NCI-H2081 (cell line): ENCODE measurements around the gene CEMIP.
"Not testable (repeated sequence)": the region's sequence is repeated elsewhere in the genome, so short reads cannot be mapped to it uniquely, and the experiment has no call there.

Experiments used
- DNase-seq, 2 experiments: peaks; one replicate each; lab custom pipeline; 2025; lab: John Stamatoyannopoulos, UW

The CEMIP gene

DNA sequence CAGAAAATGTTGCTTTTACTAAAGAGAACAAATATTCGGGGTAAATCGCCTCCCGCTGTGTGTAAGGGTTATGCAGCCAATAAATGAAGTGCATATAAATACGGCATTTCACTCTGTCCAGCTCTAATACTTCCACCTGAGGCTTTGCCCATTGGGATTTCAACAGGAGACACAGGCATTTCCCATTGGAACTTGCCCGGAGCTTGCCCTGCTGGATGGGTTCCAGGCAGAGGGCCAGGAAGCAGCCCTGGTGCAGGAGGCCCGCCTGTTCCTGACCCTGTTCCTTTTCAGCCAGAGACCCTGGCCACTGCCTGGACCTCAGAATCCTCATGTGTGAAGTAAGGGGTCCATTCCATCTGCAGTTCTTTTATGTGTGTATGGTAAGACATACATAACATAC, 17.4 kb upstream of the CEMIP start:
- no peak for DNase-seq

DNA sequence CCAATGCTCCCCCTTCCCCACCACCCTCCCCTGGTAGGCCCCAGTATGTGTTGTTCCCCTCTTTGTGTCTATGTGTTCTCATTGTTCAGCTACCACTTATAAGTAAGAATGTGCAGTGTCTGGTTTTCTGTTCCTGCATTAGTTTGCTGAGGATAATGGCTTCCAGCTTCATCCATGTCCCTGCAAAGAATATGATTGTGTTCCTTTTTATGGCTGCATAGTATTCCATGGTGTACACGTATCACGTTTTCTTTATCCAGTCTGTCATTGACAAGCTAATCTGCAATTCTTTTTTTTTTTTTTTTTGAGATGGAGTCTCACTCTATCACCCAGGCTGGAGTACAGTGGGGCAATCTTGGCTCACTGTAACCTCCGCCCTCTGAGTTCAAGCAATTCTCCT, 15.9 kb upstream of the CEMIP start:
- not testable (repeated sequence) for DNase-seq

DNA sequence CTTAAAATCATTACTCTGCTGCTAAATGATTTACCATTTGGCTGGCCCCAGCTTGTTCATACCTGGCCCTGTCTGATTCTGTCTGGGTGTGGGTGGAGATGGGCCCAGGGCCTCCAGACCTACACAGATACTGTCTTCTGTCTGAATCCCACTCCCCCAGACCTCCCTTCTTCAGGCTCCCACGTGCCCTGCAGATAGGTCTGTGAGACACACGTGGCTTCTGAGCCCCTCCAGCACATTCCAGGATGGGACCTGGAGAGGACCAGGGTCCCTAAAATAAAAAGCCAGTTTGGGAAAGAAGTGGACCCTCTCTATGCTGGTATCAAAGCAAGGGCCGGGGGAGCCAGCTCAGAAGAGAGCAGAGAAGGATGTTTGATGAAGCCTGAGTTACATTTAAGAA, 14.6 kb upstream of the CEMIP start:
- DNase-seq = no peak

DNA sequence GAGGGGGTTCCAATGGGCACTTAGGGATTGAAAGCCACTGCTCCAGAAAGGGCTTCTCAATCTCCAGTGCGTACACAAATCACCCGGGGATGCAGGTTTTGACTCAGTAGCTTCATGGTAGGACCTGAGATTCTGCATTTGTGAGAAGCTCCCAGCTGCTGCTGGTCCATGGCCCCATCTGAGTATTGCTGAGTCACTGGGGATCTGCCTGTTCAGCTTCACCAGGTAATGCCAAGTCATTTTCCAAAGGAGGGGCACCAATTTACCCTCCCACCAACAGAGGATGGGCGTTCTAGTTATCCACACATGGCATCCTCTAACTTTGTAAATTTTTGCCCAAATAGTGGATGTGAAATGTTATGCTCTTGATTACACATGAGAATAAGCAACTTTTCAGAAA, 12.9 kb upstream of the CEMIP start:
- no peak for DNase-seq

DNA sequence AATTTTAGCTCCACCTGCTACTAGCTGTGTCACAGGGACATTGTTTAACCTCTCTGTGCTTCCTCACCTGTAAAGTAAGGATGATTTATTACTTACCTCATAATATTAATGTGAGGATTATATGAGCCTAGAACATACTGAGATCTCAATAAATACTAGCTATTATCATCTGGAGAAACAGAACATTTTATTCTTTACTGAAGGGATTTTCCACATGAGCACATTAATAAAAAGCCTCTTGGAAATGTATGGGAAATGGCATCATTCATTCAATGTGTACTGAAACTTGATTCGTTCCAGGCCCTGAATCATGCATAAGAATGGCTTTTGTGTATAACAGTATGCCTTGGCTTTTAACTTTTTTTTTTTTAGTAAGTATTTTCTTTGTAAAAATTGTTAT, 11.0 kb upstream of the CEMIP start:
- DNase-seq = no peak

DNA sequence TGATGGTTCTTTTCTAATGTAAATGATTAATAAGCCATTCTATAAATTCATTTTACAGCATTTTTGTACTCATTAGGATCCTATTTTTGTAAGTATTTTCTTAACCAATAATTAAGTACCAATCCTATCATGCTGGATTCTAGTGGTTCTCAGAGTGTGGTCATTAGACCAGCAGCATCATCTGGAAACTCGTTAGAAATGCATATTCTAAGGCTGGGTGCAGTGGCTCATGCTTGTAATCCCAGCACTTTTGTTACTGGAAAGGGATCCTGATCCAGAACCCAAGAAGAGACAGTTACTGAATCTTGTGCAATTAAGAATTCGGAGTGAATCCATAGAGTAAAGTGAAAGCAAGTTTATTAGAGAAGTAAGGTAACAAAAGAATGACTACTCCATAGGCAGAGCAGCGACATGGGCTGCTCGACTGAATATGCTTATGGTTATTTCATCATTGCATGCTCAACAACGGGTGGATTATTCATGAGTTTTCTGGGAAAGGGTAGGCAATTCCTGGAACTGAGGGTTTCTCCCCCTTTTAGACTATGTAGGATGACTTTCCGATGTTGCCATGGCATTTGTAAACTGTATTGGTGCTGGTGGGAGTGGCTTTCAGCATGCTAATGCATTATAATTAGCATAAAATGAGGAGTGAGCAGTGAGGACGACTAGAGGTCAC, 9.9 kb upstream of the CEMIP start:
- DNase-seq = no peak

DNA sequence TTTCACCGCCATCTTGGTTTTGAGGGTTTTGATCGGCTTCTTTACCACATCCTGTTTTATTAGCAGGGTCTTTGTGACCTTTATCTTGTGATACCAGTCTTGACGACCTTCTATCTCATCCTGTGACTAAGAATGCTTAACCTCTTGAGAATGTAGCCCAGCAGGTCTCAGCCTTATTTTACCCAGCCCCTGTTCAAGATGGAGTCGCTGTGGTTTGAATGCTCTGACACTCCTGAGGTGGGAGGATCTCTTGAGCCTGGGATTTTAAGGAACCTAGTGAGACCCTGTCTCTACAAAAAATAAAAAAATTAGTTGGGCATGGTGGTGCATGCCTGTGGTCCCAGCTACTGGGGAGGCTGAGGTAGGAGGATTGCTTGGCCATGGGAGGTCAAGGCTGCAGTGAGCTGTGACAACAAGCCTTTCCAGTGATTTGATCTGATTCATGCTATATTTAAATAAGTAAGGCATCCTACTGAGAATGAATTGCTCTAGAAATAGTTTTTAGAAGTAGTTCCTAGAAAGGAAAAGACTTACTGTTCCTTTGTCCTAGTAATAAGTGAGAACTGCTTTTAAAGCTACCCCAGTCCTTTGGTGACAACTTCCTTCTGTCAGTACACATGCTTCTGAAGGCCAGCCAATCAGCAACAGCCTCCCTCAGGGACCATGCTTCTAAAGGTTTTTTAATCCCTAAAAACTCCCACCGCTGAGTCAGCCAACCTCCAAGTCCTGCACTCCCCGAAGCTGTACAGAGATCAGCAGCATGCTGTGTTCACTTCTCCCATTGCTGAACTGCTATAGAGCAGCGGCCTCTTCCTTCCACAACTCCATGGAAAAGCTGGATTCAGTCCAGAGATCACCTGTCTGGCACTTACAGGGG, 9.1 kb upstream of the CEMIP start:
- no peak for DNase-seq

DNA sequence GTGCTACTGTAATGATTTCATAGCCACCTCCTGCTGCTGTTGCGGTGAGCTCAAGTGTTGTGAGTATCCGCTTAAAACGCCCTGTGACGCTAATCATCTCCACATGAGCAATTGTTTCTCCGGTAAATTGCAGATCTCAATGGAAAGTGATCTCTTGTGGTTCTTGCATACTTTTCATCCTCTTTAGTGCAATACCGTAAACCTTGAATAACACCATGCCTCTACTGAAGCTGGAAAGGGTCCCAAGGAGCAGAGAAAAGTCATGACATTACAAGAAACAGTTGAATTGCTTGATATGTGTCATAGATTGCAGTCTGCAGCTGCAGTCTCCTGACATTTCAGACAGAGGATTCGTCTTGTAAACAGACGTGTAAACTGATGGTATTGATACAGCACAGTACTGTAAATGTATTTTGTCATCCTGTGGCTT, 6.0 kb upstream of the CEMIP start:
- DNase-seq = peak in 1 of 2 experiments; percentile 62

DNA sequence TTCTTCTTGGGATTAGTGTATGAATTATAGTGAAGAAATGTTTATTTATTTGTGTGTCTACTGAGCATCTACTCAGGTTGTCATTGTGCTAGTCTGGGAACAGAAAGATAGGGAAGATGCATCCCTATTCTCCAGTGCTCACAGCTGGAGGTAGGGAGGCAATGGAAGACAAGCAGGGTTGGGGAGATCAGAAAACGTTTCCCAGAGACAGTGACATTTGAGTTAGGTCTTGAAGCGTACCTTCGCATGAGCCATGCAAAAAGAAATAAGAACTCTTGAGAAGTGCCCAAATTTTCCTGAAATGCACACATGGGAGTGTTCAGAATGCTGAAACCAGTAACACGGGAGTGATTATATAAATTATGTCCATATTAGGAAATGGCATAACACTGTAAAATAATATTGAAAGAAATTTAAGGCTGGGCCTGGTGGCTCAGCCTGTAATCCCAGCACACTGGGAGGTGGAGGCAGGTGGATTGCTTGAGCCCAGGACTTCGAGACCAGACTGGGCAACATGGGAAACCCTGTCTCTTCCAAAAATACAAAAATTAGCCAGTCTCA, 5.3 kb upstream of the CEMIP start:
- DNase-seq = no peak

DNA sequence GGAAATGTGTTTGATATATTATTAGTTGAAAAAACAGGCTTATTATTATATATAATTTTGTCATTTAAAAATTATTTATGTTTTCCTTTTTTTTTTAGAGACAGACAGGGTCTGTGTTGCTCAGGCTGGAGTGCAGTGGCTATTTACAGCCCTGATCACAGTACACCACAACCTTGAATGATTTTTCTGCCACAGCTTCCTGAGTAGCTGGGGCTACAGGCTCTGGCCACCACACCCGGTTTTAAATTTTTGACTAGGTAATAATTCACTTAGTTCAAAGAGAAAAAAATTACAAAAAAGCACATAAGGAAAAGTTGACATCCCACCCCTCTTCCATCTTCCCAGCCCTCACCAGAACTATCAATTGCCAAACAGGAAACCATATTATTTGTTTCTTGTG, 4.7 kb upstream of the CEMIP start:
- no peak for DNase-seq

DNA sequence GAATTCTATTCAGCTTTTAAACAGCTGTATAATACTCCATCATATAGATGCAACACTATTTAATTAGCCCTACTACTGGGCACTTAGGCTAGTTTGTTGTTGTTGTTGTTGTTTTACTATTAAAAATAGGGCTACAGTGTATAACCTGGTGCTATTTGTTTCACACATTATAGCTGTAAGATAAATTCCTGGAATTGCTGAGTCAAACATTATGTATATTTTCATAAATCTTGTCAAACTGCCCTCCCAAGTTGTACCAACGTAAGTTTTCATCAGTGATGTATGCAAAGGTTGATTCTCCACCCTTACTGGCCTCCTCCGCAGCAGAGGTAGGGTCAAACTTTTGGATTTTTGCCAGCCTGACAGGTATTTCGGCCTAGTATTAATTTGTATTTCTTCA, 3.8 kb upstream of the CEMIP start:
- no peak for DNase-seq

DNA sequence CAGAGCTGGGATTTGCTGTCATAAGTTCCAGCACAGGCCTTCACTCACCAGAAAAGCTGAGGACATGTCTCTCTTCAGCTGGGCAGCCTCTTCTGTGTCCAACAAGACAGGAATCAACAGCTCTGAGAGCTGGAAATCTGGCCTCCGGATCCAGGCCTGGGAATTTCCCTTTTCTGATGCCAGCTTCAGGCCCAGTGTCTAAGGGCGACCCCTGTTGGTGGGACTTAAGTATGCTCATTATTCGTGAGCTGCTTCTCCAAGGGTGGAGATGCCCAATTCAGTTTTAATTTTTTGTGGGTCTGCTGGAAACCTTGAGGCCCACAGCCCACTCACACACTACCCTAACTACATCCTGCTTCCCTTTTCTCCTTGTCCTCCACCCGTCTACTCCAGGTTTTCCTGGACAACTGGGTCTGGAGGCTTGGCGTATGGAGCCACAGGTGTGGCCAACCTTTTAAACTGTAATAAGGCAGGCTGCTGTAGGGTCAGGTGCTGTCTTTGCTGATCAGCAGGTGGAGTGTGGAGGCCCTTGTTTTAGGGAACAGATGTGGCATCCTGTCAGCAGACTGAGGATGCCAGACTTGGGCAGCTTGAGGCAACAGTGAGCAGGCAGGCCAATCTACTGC, 2.6 kb upstream of the CEMIP start:
- DNase-seq = peak; percentile 78 to 81

DNA sequence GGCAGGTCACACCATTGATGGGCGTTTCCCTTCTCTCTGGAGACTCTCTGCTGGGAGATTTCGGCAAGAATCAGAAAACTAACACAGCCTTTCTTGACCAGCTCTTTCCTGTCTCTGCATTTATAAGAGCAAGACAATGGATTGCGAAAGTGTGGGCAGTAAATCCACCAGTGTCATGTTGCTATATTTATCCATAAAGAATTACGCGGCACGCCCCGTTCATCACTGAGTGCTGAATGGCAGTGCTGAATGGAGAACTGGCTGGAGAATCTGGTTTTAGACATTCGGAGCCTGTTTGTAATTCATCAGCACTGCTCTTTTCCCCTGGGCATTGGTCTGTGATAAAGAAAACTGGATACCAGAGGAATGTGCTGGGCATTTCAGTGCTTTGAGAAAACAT, 2.0 kb upstream of the CEMIP start:
- DNase-seq = peak in 1 of 2 experiments; percentile 7

DNA sequence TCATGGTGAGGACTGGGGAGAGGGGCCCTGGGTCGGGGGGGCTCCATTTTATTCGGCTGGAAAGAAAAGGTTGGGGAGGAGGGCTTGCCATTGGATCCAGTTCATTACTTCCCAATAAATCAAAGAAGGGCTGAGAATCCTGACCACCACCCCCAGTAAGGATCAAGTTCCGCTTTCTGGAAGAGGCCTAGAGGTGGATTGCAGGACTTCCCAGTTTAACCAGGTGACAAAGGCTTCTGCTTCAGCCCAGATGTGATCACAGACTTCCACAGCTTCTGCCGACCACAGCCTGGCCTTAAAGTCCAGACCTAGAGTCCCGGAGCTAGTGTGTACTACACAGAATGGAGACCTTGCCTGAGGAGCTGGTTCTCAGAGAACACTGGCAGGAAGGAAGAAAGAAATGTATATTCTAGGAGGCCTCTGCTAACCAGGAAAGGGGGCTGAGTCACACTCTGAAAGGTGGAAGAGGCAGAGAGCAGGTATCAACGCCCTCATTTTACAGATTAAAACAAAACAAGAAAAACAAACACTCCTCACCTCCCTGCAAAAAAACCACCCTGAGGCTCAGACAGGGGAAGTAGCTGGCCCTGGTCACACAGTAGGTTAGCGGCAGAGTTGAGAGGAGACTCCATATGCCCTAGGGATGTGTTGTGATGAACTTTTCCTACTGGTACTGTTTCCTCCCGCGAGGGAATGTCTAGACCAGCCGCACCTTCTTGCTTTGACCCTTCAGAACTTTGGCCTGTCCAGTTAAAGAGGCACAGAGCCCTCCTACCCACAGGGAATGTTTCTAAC, 1.1 kb upstream of the CEMIP start:
- no peak for DNase-seq

DNA sequence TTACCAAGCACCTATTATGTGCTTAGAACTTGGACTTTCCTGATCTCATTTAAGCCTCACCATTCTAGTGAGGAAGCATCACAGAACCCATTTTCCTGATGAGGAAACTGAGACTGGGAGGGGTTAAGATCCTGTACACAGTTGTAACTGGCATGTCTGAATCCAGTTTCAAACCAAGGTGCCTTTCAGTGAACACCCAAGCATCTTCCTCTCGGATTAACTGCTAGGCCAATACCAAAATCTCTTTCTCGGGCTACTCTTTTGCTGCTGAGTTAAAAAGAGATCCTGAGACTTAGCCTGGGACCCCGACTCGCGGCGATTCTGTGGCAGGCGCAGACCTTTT, 578 bp upstream of the CEMIP start:
- no peak for DNase-seq

DNA sequence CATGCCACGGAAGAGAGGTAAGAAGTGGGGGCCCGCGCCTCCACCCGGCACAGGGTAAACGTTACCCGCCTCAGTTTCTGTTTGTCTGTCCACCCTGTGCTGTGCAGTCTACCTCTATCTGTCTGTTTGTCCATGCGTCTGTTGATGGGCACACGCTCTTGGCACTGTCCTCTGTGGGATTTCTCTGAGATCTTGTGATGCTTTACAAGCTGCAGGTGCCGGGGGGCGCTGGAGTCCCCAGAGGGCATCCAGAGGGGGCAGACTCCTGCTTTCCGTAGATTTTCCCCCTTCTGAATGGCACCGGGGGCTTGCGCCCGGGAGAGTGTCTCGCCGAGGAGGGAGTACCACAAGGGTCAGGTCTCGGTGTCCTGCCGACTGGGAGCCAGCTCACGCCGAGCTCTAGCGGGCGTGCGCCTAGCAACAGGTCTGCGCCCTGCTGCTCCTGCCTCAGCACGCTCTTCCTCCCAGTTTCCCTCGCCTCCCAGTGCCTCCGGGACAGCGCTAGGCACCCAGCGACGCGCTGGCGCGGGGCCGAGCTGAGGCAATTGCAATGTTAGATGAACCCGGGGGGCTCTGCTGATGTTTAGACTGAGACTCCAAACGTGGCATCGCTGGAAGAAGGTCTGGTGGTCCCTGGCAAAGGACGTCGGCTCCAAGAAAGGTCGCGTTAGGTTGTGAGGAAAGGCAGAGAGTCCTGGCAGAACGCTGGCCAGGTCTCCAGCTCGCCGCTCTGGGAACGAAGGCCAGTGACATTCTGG, 667 bp downstream of the CEMIP start:
- DNase-seq = peak; percentile 45 to 71

DNA sequence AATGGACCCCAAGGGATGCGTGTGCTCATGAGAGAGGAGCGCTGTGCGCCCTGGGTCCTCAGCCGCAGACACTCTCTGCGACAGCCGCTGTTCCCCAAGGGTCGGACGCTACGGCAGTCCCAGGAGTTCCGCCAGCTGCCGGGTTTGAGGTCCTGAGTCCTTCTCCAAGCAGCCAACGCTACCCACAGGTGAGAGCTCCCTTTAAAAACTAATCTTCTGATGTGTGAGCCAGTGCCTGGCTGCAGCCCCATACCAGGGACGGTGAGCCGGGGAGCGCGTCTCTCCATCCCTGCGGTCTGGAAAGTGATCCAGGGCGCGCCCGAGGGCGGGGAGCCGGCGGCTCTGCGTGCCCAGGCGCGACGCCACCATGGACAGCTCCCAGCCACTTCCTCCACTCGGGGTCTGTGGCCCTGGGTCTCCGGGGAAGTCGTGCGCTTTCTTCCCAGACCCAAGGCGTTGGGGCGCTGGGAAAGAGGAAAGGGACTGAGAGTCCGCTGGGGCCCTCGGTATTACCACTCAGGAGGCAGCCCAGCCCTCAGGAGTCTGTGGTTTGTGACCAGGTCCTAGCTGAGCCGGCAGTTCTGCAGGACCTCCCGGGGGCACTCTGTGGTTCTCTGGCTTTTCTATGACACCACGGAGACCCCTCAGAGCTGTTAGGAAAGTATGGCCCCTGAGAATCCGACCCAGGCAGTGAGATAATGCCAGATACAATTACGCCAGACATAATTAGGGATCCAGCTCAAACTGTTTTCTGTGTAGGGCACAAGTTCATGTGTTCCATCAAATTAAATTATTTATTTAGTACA, 1.4 kb downstream of the CEMIP start:
- DNase-seq = no peak

DNA sequence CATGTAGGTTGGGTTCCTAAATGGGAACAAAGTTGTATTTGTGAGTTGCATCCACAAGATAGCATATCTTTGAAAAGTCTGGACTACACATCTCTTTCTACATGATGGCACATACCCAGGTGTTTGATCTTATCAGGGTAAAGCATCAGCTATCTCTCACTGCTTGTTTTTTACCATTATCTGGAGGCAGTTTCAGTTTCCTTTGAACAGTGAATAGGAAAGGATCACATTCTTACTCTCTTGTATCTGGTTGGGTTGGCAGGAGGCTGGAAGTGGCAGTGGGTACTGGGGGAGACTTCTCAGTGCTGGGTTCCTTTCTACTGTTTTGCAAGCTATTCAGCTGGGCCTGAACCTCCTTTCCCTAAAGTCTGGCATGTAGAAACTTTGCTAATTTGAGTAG, 4.1 kb downstream of the CEMIP start:
- DNase-seq = no peak

DNA sequence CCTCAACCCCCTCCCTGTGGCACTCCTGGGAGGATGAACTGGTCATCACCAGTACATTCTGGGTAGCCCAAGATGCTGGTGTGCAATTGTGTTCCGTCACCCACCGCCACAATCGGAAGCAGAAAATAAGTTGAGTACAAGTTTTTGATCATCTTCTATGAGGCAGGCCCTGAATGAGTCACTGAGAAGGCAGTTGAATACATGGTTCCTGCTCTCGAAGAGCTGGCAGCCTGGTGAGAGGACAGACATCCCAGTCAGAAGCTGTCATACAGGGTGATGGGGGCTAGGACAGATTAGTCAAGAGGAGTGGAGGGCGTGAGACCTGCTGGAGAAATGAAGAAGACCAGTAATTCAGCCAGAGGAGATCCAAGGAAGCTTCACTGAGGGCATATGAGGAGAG, 6.2 kb downstream of the CEMIP start:
- no peak for DNase-seq

DNA sequence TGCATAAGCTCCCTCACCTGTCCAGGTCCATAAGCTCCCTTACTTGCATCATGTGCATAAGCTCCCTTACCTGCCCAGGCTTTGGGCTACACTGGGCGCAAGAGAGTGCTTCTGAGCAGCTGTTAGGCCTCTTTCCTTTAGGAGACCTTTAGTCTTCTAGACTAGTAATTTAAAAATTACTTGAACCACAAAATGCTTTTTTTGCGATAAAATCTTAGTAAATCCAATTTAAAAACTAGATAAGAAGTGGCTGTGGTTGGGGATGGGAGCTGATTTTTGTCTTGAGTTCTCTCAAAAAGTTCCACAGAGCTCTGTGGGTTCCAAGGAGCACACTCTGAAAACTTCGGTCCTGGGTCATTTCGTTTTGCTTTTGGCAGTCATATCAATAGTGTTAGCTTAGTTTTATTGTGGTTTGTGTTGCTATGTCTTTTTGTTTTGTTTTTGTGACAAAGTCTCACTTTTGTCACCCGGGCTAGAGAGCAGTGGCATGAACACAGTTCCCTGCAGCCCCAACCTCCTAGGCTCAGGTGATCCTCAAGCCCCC, 6.7 kb downstream of the CEMIP start:
- DNase-seq = no peak
